ENCODE data around the gene ANKRD18A. TPM values are rescaled to one million over a fixed set of nuclear protein-coding genes. Genes with fewer than 3 reads are reported as not detected.

The ANKRD18A gene
- total RNA-seq, 1 donor, result not detected

DNA sequence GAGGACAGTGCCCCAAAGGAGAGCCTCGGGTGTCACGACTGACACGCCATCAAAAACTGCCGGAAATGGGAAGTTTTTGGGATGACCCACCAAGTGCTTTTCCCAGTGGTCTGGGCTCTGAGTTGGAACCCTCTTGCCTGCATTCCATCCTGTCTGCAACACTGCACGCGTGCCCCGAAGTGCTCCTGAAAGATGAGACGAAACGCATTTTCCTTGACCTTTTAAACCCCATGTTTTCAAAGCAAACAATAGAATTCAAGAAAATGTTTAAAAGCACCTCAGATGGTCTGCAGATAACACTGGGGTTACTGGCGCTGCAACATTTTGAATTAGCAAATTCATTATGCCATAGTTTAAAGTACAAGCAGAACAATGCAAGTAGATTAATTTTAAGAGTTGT lies 92.9 kb downstream of the ANKRD18A start:
- no peak overlapping the region for H3K4me3 ChIP-seq (ENCODE audit: low read depth, low read length)
- TF ChIP-seq, protein P1, sequence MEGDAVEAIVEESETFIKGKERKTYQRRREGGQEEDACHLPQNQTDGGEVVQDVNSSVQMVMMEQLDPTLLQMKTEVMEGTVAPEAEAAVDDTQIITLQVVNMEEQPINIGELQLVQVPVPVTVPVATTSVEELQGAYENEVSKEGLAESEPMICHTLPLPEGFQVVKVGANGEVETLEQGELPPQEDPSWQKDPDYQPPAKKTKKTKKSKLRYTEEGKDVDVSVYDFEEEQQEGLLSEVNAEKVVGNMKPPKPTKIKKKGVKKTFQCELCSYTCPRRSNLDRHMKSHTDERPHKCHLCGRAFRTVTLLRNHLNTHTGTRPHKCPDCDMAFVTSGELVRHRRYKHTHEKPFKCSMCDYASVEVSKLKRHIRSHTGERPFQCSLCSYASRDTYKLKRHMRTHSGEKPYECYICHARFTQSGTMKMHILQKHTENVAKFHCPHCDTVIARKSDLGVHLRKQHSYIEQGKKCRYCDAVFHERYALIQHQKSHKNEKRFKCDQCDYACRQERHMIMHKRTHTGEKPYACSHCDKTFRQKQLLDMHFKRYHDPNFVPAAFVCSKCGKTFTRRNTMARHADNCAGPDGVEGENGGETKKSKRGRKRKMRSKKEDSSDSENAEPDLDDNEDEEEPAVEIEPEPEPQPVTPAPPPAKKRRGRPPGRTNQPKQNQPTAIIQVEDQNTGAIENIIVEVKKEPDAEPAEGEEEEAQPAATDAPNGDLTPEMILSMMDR (IDR thresholded peaks at IDR 0.05; ENCODE audit: insufficient read depth, low read depth, low read length), result no peak
- no peak for DNase-seq (ENCODE audit: low read depth)

DNA sequence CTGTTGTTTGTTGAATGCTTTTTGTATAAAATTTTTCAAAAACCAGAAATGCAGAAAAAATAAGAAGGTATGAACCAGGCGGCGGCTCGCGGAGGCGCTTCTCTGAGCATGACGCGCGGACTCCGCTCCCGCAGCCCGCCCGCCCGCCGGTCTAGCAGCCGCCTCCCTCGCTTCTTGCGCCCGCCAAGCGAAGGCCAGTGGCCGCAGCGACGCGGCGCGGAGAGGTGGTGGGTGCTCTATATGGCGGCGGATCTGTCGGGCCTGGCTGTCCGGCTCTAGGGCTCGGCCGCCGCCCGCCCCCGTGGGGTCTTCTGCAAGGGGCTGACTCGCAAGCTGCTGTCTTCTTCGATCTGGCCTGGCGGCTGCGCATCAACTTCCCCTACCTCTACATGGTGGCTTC lies 93.8 kb downstream of the ANKRD18A start:
- no peak overlapping the region for H3K4me3 ChIP-seq (ENCODE audit: low read depth, low read length)
- TF ChIP-seq, protein P1 (IDR thresholded peaks at IDR 0.05; ENCODE audit: insufficient read depth, low read depth, low read length), result no peak
- DNase-seq (ENCODE audit: low read depth), result no peak

DNA sequence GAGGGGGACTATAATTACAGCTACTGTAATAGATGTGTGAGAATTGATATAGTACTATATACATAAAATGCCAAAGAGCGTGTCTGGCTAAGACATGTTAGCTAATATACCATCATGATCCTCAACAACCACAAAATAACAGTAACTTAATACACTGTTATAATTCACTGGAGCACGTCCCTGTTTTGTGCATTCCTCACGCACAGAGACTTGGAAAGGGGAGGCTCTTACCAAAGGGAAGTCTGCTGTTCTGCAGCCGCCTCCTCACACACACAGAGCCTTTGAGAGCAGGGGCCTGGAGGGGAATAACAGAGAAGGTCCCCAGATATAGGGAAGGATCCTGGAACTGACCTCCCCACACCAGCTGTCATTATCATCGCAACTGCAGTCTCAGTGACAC lies 97.3 kb downstream of the ANKRD18A start:
- no peak overlapping the region for H3K4me3 ChIP-seq (ENCODE audit: low read depth, low read length)
- TF ChIP-seq, protein P1 (IDR thresholded peaks at IDR 0.05; ENCODE audit: insufficient read depth, low read depth, low read length), result no peak
- no peak for DNase-seq (ENCODE audit: low read depth)

DNA sequence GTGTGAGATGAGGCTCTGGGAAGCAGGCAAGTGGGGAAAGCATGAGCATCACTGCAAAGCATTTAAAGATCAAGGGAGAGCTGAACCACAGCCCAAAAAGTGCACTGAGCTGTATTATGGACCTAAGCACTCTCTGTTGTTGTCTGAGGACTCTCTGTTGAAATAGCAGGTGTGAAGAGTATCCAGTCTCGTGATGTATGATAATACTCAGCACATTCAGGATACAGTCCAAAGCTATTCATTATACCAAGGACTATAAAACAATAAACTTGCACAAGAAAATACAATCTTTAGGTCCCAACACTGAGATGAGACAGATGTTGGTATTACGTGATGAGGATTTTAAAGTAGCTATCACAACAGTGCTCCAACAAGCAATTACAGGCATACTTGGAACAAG lies 98.6 kb downstream of the ANKRD18A start:
- no peak for DNase-seq (ENCODE audit: low read depth)
- TF ChIP-seq, protein P1 (IDR thresholded peaks at IDR 0.05; ENCODE audit: insufficient read depth, low read depth, low read length), result no peak
- H3K4me3 ChIP-seq (ENCODE audit: low read depth, low read length), result no peak overlapping the region

Small RNAs within 50 kb of the gene (small RNA-seq; reads per million reads assigned to genes)
- gene AL390726.1, result not detected
- gene AL390726.2, result not detected
- not detected for gene AL390726.3
- gene AL390726.4, result not detected
- not detected for gene AL390726.5

Other genes with a start within 250 kb of the ANKRD18A start
- 66.0 and 74.3 TPM in 2 replicates for gene ALDH1B1, start 227.9 kb downstream of the ANKRD18A start, total RNA-seq
- gene IGFBPL1, start 196.1 kb downstream of the ANKRD18A start, total RNA-seq, result 0.32 TPM in 1 of 2 replicates, not detected in the other
- gene FAM240B, start 99.5 kb upstream of the ANKRD18A start, total RNA-seq, result not detected in 2 replicates

Data from fibroblast of villous mesenchyme (primary cell).